SU-DHL-6 (cell line): ENCODE measurements around the gene PACSIN3.

Experiments
- CTCF ChIP-seq: fragments of 200-600 bp; sonication (generic); IDR thresholded peaks from one replicate; pipeline ENCODE4 v1.5.1; 2017; ENCODE audit warnings: antibody characterized with exemption, mild to moderate bottlenecking, low read length, moderate library complexity; ENCODE audit not compliant: insufficient read depth, poor library complexity, severe bottlenecking
- EZH2phosphoT487 ChIP-seq: fragments of 200-600 bp; sonication (generic), shearing (Covaris generic); conservative IDR thresholded peaks from 2 replicates; pipeline ENCODE4 v1.6.1; 2018; ENCODE audit warnings: mild to moderate bottlenecking, antibody characterized with exemption, low read length, moderate library complexity, mixed read lengths

DNA sequence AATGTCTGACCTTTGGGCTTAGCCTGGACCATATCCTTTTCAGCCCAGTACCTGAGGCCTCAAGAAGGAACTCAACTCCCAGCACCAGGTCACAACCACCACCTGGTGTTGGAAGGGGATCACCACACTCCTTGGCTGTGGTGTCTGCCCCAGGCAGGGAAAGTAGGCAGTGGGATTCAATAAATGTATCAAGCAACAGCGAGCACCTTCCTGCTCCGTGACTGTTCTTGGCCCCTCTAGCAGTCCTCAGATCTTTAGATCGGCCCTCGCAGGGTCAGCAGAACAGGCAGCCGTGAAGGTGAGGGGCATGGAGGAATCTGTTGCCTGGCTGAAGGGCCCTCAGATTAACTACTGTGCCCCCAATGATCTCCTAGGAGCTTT is 25.5 kb downstream of the PACSIN3 start:
- TF ChIP-seq CTCF (no peak), EZH2phosphoT487 (no peak)
